Gastroesophageal sphincter (tissue), 4 donors: Measurements from ENCODE around the gene GTPBP1. TPM values are rescaled to one million over a fixed set of nuclear protein-coding genes. Genes with fewer than 3 reads are reported as not detected.

Source experiments
- ATAC-seq: fragments of 150-250 bp; one replicate; pipeline ENCODE4 v1.9.1; 2016; ENCODE audit warnings: mild to moderate bottlenecking, moderate library complexity
- H3K27ac ChIP-seq, 4 donors: fragments of 200-600 bp; sonication (generic) in 3 of 4; 1 replicate in 3 of 4; 2 replicates in 1 of 4; pipeline ENCODE4 v1.5.1; 2016 to 2019
- H3K27me3 ChIP-seq: fragments of 200-600 bp; sonication (generic); one replicate; pipeline ENCODE4 v1.5.1; 2019
- H3K36me3 ChIP-seq, 2 donors: fragments of 200-600 bp; sonication (generic); one replicate each; pipeline ENCODE4 v1.5.1; 2019; ENCODE audit warnings: control low read depth in 1 of 2
- H3K4me1 ChIP-seq, 3 donors: fragments of 200-600 bp; sonication (generic); 1 replicate in 2 of 3; 2 replicates in 1 of 3; pipeline ENCODE4 v1.5.1; 2016 to 2019; ENCODE audit warnings: control low read depth in 2 of 3
- H3K4me3 ChIP-seq, 2 donors: fragments of 200-600 bp; sonication (generic); one replicate each; pipeline ENCODE4 v1.5.1; 2019; ENCODE audit warnings: mild to moderate bottlenecking in 1 of 2, moderate library complexity in 1 of 2
- H3K9me3 ChIP-seq, 3 donors: fragments of 200-600 bp; sonication (generic); one replicate each; pipeline ENCODE4 v1.5.1; 2017 to 2019; ENCODE audit warnings: control low read depth in 2 of 3
- CTCF ChIP-seq, 4 experiments: fragments of 200-600 bp in 2 of 4; fragments of 450-650 bp in 2 of 4; sonication (generic) in 1 of 4; IDR thresholded peaks; one replicate each; pipeline ENCODE4 v1.5.1; 2017 to 2019; ENCODE audit warnings: antibody characterized with exemption in 4 of 4, mild to moderate bottlenecking in 2 of 4, moderate library complexity in 2 of 4
- EP300 ChIP-seq: sonication (generic); formaldehyde crosslinking; IDR thresholded peaks from one replicate; pipeline ENCODE4 v1.6.1; 2017; ENCODE audit warnings: antibody characterized with exemption, mild to moderate bottlenecking
- POLR2A ChIP-seq, 2 donors: fragments of 450-650 bp; IDR thresholded peaks; one replicate each; pipeline ENCODE4 v1.6.1; 2017; ENCODE audit warnings: antibody characterized with exemption in 2 of 2, mild to moderate bottlenecking in 2 of 2, moderate library complexity in 1 of 2
- POLR2AphosphoS5 ChIP-seq: sonication (generic); formaldehyde crosslinking; IDR thresholded peaks from one replicate; pipeline ENCODE4 v1.6.1; 2017; ENCODE audit warnings: antibody characterized with exemption
- WGBS, 2 donors: methylation state at CpG; one replicate each; pipeline ENCODE4 v1.1.5; 2018; ENCODE audit warnings: low coverage in 1 of 2; 5-methylcytosine and 5-hydroxymethylcytosine counted together
- total RNA-seq, 4 donors: library from RNA; depleted of rRNA; stranded (reverse); fragments of >200 nt; gene quantifications; one replicate each; pipeline ENCODE4 v1.1.0, GENCODE V29; 2016

GTPBP1 gene
- total RNA-seq, 4 donors from 2014 or later = 46.9 to 63.0 (median 51.6) TPM

- Histone ChIP-seq H3K4me1 (peaks cover 0 to 53% (median 26%) of the 10 kb centered on the region in 3 donors), H3K4me3 (no peak overlapping the region), H3K27me3 (no peaks in the 10 kb centered on the region), H3K9me3 (no peaks in the 10 kb centered on the region), H3K36me3 (peaks cover 2 to 86% of the 10 kb centered on the region in 2 donors), H3K27ac (peak overlapping the region in 3 of 4 donors; percentile 82 to 89 (median 85))
- ATAC-seq = no peak
- WGBS, 2 donors = 94 to 100% methylated on average over 1 to 3 of the region's 7 CpGs
- TF ChIP-seq POLR2A (IDR thresholded peaks at IDR 0.05) = no peak
- no peak for TF ChIP-seq CTCF (IDR thresholded peaks at IDR 0.05)
- TF ChIP-seq POLR2AphosphoS5 = no peak
- TF ChIP-seq EP300 = no peak
These were observed 29.4 kb downstream of the GTPBP1 start for GRCh38 chr22:38735126-38735464.

DNA sequence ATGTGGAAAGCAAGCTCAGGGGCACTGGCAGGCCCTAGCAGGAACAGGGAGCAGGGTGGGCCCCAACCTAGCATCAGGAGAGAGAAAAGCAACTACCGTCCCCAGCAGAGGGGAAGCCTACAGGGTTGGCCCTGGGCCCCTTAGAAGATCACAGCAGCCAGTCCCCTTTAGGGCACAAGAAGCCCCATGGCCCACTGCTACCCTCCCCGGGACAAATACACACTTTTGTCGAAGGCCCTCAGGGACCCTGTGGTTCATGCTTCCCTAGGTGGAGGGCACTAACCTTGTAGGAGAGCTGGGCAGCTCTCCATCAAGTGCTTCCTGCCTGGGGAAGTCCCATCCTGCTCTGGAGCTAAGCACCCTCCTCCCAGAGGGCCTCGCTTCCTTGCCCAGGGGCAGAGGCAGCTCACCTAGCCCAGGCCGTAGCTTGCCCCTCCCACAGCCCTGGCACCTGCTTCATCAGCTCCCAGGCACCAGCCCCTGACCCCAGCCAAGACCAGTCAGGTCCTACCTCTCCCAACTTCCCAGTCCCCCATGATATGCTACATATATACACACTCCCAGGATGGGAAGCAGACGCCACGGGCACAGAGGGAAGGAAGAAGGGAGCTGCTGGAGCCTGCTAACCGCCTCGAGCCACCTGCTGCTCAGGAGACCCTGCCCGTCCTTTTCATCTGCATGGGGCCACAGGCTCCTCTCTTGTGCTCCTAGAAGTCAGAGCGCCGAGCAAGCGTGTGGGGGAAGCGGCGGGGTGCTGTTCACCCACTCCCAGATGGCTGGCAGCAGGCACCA is 29.9 kb downstream of the GTPBP1 start:
- no peak overlapping the region for H3K4me3 ChIP-seq
- WGBS, 2 donors = no CpG with 5 or more reads among the region's 15 CpGs
- peaks cover 5 to 86% of the 10 kb centered on the region in 2 donors for H3K36me3 ChIP-seq

DNA sequence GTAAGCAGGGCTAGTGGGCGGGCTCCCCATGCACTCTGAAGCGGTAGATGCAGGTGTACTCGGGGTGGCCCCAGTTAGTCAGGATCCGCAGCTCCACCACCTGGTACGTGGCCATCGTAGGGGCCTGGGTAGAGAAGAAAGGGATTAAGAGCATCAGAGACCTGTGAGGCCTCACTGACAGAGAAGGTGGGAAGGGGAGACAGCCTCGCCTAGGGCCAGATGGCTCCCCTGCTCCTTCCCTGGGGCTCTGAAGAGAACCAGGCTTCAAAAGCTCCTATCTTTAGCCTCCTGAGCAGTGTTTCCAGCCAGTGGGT is 30.5 kb downstream of the GTPBP1 start:
- H3K27ac ChIP-seq = peak overlapping the region in 3 of 4 donors; percentile 31 to 85 (median 82)
- H3K36me3 ChIP-seq = peaks cover 5 to 86% of the 10 kb centered on the region in 2 donors
- H3K4me3 ChIP-seq = no peak overlapping the region
- WGBS, 2 donors = 57 to 83% methylated on average over 1 of the region's 7 CpGs
- H3K4me1 ChIP-seq = peaks cover 0 to 53% (median 26%) of the 10 kb centered on the region in 3 donors
- H3K9me3 ChIP-seq = no peaks in the 10 kb centered on the region
- no peak for ATAC-seq
- TF ChIP-seq EP300 (no peak), POLR2AphosphoS5 (no peak), POLR2A (IDR thresholded peaks at IDR 0.05) (no peak), CTCF (IDR thresholded peaks at IDR 0.05) (no peak)
- H3K27me3 ChIP-seq = no peaks in the 10 kb centered on the region

More for the DNA sequence above, 29.9 kb downstream of the GTPBP1 start:
- Histone ChIP-seq H3K9me3 (no peaks in the 10 kb centered on the region), H3K27ac (peak overlapping the region in 3 of 4 donors; percentile 82 to 89 (median 85)), H3K27me3 (no peaks in the 10 kb centered on the region), H3K4me1 (peaks cover 0 to 53% (median 26%) of the 10 kb centered on the region in 3 donors)
- no peak for ATAC-seq
- TF ChIP-seq POLR2AphosphoS5 (no peak), CTCF (IDR thresholded peaks at IDR 0.05) (no peak), EP300 (no peak), POLR2A (IDR thresholded peaks at IDR 0.05) (no peak)

- Histone ChIP-seq H3K27ac (peak overlapping the region in 3 of 4 donors; percentile 20 to 85 (median 39)), H3K27me3 (no peaks in the 10 kb centered on the region), H3K4me3 (no peak overlapping the region), H3K36me3 (peaks cover 5 to 86% of the 10 kb centered on the region in 2 donors), H3K9me3 (no peaks in the 10 kb centered on the region), H3K4me1 (peaks cover 0 to 43% (median 26%) of the 10 kb centered on the region in 3 donors)
- 68 to 76% methylated on average over 5 to 19 of the region's 21 CpGs for WGBS, 2 donors
- ATAC-seq = no peak
- TF ChIP-seq EP300 (no peak), POLR2AphosphoS5 (no peak), CTCF (IDR thresholded peaks at IDR 0.05) (no peak), POLR2A (IDR thresholded peaks at IDR 0.05) (no peak)
These were observed 31.7 kb downstream of the GTPBP1 start for GRCh38 chr22:38737302-38738060.
